Uterus (tissue), 2 donors: ENCODE data around the gene VAV3.

Experiments used
- CTCF ChIP-seq, 4 experiments: fragments of 200-600 bp in 2 of 4; fragments of 450-650 bp in 2 of 4; sonication (generic) in 2 of 4; IDR thresholded peaks; one replicate each; pipeline ENCODE4 v1.5.1; 2016 to 2019; ENCODE audit warnings: antibody characterized with exemption in 4 of 4, mild to moderate bottlenecking in 2 of 4, moderate library complexity in 1 of 4
- POLR2A ChIP-seq, 2 donors: fragments of 450-650 bp; IDR thresholded peaks; one replicate each; pipeline ENCODE4 v1.6.1; 2016; ENCODE audit warnings: antibody characterized with exemption in 2 of 2, mild to moderate bottlenecking in 1 of 2, moderate library complexity in 1 of 2

GRCh38 chr1:107622535-107622934, 342.4 kb downstream of the VAV3 start:
- TF ChIP-seq POLR2A (IDR thresholded peaks at IDR 0.05) = no peak
- TF ChIP-seq CTCF (IDR thresholded peaks at IDR 0.05) = no peak
